WTC11 (cell line): ENCODE results near the gene SPACDR. TPM values are rescaled to one million over a fixed set of nuclear protein-coding genes. Genes with fewer than 3 reads are reported as not detected.

Source experiments
- ATAC-seq: fragments of 200-7000 bp; cut with Tn5 transposase; 2 replicates; pipeline ENCODE4 v1.10.0; 2021; ENCODE audit warnings: mild to moderate bottlenecking, moderate library complexity
- CTCF ChIA-PET: fragments of 300-600 bp; sonication (Branson Sonifier 250); formaldehyde crosslinking; loops from one replicate; lab custom pipeline; 2021; ENCODE audit warnings: antibody characterized with exemption; lab: Charles Lee
- POLR2A ChIA-PET: fragments of 350-600 bp; sonication (Branson Sonifier 250); formaldehyde crosslinking; loops from one replicate; lab custom pipeline; 2021; ENCODE audit warnings: antibody characterized with exemption; lab: Charles Lee
- DNase-seq: peaks from one replicate; pipeline ENCODE4 v3.0.0; 2021; ENCODE audit warnings: low spot score
- H3K27ac Mint-ChIP-seq: 2 replicates; pipeline ENCODE4 v1.8.0; 2021; ENCODE audit warnings: mixed read lengths
- H3K27me3 Mint-ChIP-seq: 2 replicates; pipeline ENCODE4 v1.8.0; 2021; ENCODE audit warnings: low read depth, mild to moderate bottlenecking, moderate library complexity, mixed read lengths
- H3K36me3 Mint-ChIP-seq: 2 replicates; pipeline ENCODE4 v1.8.0; 2021; ENCODE audit warnings: mixed read lengths
- H3K4me1 Mint-ChIP-seq: 2 replicates; pipeline ENCODE4 v1.8.0; 2022; ENCODE audit warnings: mixed read lengths
- H3K4me3 Mint-ChIP-seq: 2 replicates; pipeline ENCODE4 v1.8.0; 2021; ENCODE audit warnings: mild to moderate bottlenecking, moderate library complexity, mixed read lengths
- H3K9me3 Mint-ChIP-seq: 2 replicates; pipeline ENCODE4 v1.8.0; 2021; ENCODE audit warnings: mixed read lengths
- ATF1 ChIP-seq: sonication (generic); formaldehyde crosslinking; IDR thresholded peaks from 2 replicates; pipeline ENCODE4 v1.8.1; 2023; ENCODE audit warnings: mild to moderate bottlenecking, moderate library complexity, missing genetic modification reagents
- CBFB ChIP-seq: sonication (generic); formaldehyde crosslinking; IDR thresholded peaks from 2 replicates; pipeline ENCODE4 v1.8.1; 2022; ENCODE audit warnings: mild to moderate bottlenecking, low read depth, missing genetic modification reagents
- ELF4 ChIP-seq: sonication (generic); formaldehyde crosslinking; IDR thresholded peaks from 2 replicates; pipeline ENCODE4 v1.8.1; 2022; ENCODE audit warnings: low read depth, mild to moderate bottlenecking, moderate library complexity, missing genetic modification reagents
- FOXJ3 ChIP-seq: sonication (generic); formaldehyde crosslinking; IDR thresholded peaks from 2 replicates; pipeline ENCODE4 v1.9.0; 2021; ENCODE audit warnings: missing genetic modification reagents, mild to moderate bottlenecking, borderline replicate concordance
- GABPB1 ChIP-seq: sonication (generic); formaldehyde crosslinking; IDR thresholded peaks from 2 replicates; pipeline ENCODE4 v1.8.1; 2023; ENCODE audit warnings: mild to moderate bottlenecking, missing genetic modification reagents
- IRF2 ChIP-seq: sonication (generic); formaldehyde crosslinking; IDR thresholded peaks from 2 replicates; pipeline ENCODE4 v1.8.0; 2022; ENCODE audit warnings: low read depth, missing genetic modification reagents, borderline replicate concordance
- KAT7 ChIP-seq: sonication (generic); formaldehyde crosslinking; IDR thresholded peaks from 2 replicates; pipeline ENCODE4 v1.8.1; 2023; ENCODE audit warnings: missing genetic modification reagents, mild to moderate bottlenecking, borderline replicate concordance
- MYBL2 ChIP-seq: sonication (generic); formaldehyde crosslinking; IDR thresholded peaks from 2 replicates; pipeline ENCODE4 v1.8.1; 2023; ENCODE audit warnings: mild to moderate bottlenecking, moderate library complexity, missing genetic modification reagents
- NFATC4 ChIP-seq: fragments of 250-450 bp; sonication (Bioruptor Pico); IDR thresholded peaks from 2 replicates; pipeline ENCODE4 v1.9.0; 2021; ENCODE audit warnings: mild to moderate bottlenecking
- NR1H2 ChIP-seq: sonication (generic); formaldehyde crosslinking; IDR thresholded peaks from 2 replicates; pipeline ENCODE4 v1.9.0; 2021; ENCODE audit warnings: mild to moderate bottlenecking, moderate library complexity, missing genetic modification reagents
- NR3C1 ChIP-seq: sonication (generic); formaldehyde crosslinking; conservative IDR thresholded peaks from 2 replicates; pipeline ENCODE4 v1.8.1; 2023; ENCODE audit warnings: low read depth, mild to moderate bottlenecking, missing genetic modification reagents
- OVOL2 ChIP-seq: fragments of 250-450 bp; sonication (Bioruptor Pico); IDR thresholded peaks from 2 replicates; pipeline ENCODE4 v1.9.0; 2021; ENCODE audit warnings: mild to moderate bottlenecking, borderline replicate concordance
- PRRX2 ChIP-seq: fragments of 250-450 bp; sonication (Bioruptor Pico); IDR thresholded peaks from 2 replicates; pipeline ENCODE4 v1.8.0; 2021; ENCODE audit warnings: mild to moderate bottlenecking
- TCF7 ChIP-seq: sonication (generic); formaldehyde crosslinking; IDR thresholded peaks from 2 replicates; pipeline ENCODE4 v1.8.0; 2022; ENCODE audit warnings: mild to moderate bottlenecking, low read depth, missing genetic modification reagents, moderate library complexity
- total RNA-seq: library from RNA; stranded (reverse); gene quantifications from 3 replicates; pipeline ENCODE4 v1.2.3, GENCODE V29; 2021
- TF ChIP-seq, protein P1 (sequence below): sonication (generic); formaldehyde crosslinking; IDR thresholded peaks from 2 replicates; pipeline ENCODE4 v1.8.1; 2023; ENCODE audit warnings: mild to moderate bottlenecking, missing genetic modification reagents
- TF ChIP-seq, protein P2 (sequence below): sonication (generic); formaldehyde crosslinking; IDR thresholded peaks from 2 replicates; pipeline ENCODE4 v1.8.1; 2022; ENCODE audit warnings: low read depth, mild to moderate bottlenecking, moderate library complexity, missing genetic modification reagents, borderline replicate concordance
- TF ChIP-seq, protein P3 (sequence below): sonication (generic); formaldehyde crosslinking; IDR thresholded peaks from 2 replicates; pipeline ENCODE4 v1.8.0; 2023; ENCODE audit warnings: missing genetic modification reagents
- TF ChIP-seq, protein P4 (sequence below): fragments of 250-450 bp; sonication (Bioruptor Pico); conservative IDR thresholded peaks from 2 replicates; pipeline ENCODE4 v1.9.0; 2021; ENCODE audit warnings: mild to moderate bottlenecking
- TF ChIP-seq, protein P5 (sequence below): fragments of 250-450 bp; sonication (Bioruptor Pico); IDR thresholded peaks from 2 replicates; pipeline ENCODE4 v1.9.0; 2021; ENCODE audit warnings: mild to moderate bottlenecking, borderline replicate concordance

The SPACDR gene
- total RNA-seq, 1 experiment from 2014 or later: 0.33 TPM

DNA sequence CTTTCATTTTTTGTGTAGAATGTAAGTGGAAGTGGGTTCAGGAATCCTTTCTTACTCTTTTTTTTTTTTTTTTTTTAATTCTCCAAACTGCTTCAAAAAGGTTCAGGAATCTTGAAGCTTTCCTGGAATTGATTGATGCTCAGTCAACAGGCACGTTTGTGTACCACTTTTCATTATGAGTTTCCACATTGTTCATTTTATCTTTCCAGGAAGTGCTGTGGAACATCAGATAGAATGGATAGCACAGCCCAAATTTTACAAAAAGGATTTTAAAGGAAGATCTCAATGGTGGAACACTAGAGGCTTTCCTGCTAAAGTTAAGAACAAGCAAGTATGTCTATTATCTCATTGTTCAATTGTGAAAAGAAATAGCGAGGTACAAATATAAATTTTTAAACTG, 25.9 kb downstream of the SPACDR start:
- ATAC-seq (no peak), DNase-seq (no peak)
- Mint-ChIP-seq H3K36me3 (peaks cover 18% of the 10 kb centered on the region), H3K4me1 (peaks cover 17% of the 10 kb centered on the region), H3K27ac (0 out of 2 replicates have a peak overlapping the region, but pooled peaks have one; percentile 60), H3K9me3 (no peaks in the 10 kb centered on the region), H3K4me3 (no peak overlapping the region), H3K27me3 (no peaks in the 10 kb centered on the region)
- POLR2A ChIA-PET: interaction anchor here (0.6 to 0.7 kb wide), 2 partner anchors 9 to 98 kb away, joined by 3 to 4 read pairs; no protein-coding TSS in a partner anchor
- CTCF ChIA-PET: interaction anchor here (0.7 to 2.1 kb wide), 4 partner anchors 10 to 426 kb away, joined by 3 to 16 read pairs (median 8); no protein-coding TSS in a partner anchor
- TF ChIP-seq ELF4 (CRISPR knock-in tag) (no peak), ATF1 (CRISPR knock-in tag) (no peak), NFATC4 (no peak), TCF7 (CRISPR knock-in tag) (no peak), MYBL2 (CRISPR knock-in tag) (no peak), FOXJ3 (CRISPR knock-in tag) (no peak), GABPB1 (CRISPR knock-in tag) (no peak), CBFB (CRISPR knock-in tag) (no peak), IRF2 (CRISPR knock-in tag) (no peak), PRRX2 (CRISPR knock-in tag) (no peak), OVOL2 (CRISPR knock-in tag) (no peak), KAT7 (CRISPR knock-in tag) (no peak), NR3C1 (CRISPR knock-in tag) (no peak), NR1H2 (CRISPR knock-in tag) (no peak)
- TF ChIP-seq, protein P1, sequence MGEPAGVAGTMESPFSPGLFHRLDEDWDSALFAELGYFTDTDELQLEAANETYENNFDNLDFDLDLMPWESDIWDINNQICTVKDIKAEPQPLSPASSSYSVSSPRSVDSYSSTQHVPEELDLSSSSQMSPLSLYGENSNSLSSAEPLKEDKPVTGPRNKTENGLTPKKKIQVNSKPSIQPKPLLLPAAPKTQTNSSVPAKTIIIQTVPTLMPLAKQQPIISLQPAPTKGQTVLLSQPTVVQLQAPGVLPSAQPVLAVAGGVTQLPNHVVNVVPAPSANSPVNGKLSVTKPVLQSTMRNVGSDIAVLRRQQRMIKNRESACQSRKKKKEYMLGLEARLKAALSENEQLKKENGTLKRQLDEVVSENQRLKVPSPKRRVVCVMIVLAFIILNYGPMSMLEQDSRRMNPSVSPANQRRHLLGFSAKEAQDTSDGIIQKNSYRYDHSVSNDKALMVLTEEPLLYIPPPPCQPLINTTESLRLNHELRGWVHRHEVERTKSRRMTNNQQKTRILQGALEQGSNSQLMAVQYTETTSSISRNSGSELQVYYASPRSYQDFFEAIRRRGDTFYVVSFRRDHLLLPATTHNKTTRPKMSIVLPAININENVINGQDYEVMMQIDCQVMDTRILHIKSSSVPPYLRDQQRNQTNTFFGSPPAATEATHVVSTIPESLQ (CRISPR knock-in tag): no peak
- TF ChIP-seq, protein P2, sequence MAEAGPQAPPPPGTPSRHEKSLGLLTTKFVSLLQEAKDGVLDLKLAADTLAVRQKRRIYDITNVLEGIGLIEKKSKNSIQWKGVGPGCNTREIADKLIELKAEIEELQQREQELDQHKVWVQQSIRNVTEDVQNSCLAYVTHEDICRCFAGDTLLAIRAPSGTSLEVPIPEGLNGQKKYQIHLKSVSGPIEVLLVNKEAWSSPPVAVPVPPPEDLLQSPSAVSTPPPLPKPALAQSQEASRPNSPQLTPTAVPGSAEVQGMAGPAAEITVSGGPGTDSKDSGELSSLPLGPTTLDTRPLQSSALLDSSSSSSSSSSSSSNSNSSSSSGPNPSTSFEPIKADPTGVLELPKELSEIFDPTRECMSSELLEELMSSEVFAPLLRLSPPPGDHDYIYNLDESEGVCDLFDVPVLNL (CRISPR knock-in tag): no peak
- TF ChIP-seq, protein P3, sequence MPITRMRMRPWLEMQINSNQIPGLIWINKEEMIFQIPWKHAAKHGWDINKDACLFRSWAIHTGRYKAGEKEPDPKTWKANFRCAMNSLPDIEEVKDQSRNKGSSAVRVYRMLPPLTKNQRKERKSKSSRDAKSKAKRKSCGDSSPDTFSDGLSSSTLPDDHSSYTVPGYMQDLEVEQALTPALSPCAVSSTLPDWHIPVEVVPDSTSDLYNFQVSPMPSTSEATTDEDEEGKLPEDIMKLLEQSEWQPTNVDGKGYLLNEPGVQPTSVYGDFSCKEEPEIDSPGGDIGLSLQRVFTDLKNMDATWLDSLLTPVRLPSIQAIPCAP (CRISPR knock-in tag): no peak
- TF ChIP-seq, protein P4, sequence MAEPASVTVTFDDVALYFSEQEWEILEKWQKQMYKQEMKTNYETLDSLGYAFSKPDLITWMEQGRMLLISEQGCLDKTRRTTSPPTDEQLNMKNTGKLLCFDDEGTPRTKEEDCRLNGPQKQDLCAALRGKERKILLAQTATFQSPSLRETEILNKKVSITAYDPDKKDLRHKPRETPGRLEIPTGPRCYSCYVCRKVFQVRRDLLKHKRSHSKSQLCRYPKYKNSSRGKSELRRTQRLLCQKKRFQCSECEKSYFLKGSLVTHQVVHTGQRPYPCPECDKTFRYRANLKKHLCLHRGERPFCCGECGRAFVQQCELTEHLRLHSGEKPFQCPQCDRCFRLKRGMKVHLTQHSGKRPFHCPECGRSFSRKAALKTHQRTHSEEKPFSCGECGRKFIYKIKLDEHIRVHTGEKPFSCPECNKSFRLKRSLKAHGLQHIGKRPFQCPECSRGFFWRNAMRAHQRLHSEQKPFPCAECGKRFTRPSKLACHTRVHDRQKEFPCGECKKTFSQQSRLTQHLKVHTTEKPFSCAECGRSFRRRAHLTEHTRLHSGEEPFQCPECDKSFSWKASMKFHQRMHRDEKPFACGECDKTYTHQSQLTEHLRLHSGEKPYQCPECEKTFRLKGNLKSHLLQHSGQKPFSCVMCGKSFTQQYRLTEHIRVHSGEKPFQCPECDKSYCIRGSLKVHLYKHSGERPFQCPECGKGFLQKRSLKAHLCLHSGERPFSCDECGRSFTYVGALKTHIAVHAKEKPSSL (CRISPR knock-in tag): no peak
- TF ChIP-seq, protein P5, sequence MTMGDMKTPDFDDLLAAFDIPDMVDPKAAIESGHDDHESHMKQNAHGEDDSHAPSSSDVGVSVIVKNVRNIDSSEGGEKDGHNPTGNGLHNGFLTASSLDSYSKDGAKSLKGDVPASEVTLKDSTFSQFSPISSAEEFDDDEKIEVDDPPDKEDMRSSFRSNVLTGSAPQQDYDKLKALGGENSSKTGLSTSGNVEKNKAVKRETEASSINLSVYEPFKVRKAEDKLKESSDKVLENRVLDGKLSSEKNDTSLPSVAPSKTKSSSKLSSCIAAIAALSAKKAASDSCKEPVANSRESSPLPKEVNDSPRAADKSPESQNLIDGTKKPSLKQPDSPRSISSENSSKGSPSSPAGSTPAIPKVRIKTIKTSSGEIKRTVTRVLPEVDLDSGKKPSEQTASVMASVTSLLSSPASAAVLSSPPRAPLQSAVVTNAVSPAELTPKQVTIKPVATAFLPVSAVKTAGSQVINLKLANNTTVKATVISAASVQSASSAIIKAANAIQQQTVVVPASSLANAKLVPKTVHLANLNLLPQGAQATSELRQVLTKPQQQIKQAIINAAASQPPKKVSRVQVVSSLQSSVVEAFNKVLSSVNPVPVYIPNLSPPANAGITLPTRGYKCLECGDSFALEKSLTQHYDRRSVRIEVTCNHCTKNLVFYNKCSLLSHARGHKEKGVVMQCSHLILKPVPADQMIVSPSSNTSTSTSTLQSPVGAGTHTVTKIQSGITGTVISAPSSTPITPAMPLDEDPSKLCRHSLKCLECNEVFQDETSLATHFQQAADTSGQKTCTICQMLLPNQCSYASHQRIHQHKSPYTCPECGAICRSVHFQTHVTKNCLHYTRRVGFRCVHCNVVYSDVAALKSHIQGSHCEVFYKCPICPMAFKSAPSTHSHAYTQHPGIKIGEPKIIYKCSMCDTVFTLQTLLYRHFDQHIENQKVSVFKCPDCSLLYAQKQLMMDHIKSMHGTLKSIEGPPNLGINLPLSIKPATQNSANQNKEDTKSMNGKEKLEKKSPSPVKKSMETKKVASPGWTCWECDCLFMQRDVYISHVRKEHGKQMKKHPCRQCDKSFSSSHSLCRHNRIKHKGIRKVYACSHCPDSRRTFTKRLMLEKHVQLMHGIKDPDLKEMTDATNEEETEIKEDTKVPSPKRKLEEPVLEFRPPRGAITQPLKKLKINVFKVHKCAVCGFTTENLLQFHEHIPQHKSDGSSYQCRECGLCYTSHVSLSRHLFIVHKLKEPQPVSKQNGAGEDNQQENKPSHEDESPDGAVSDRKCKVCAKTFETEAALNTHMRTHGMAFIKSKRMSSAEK (CRISPR knock-in tag): no peak
